Immature natural killer cell (primary cell): ENCODE data around the gene TMEM14A. TPM values are rescaled to one million over a fixed set of nuclear protein-coding genes. Genes with fewer than 3 reads are reported as not detected.

Experiments
- DNase-seq, 3 donors: peaks; one replicate each; pipeline ENCODE4 v3.0.0; 2022; ENCODE audit warnings: mixed read lengths in 1 of 3
- H3K27ac Mint-ChIP-seq, 6 donors: one replicate each; pipeline ENCODE4 v1.8.0; 2020; ENCODE audit warnings: mixed read lengths in 6 of 6, mild to moderate bottlenecking in 5 of 6, inconsistent platforms in 4 of 6, moderate library complexity in 3 of 6
- H3K27me3 Mint-ChIP-seq, 3 donors: one replicate each; pipeline ENCODE4 v1.8.0; 2020 to 2021; ENCODE audit warnings: low read depth in 3 of 3, mild to moderate bottlenecking in 3 of 3, mixed read lengths in 3 of 3, moderate library complexity in 3 of 3, inconsistent platforms in 1 of 3
- H3K36me3 Mint-ChIP-seq, 3 donors: one replicate each; pipeline ENCODE4 v1.8.0; 2020; ENCODE audit warnings: mixed read lengths in 3 of 3, inconsistent platforms in 2 of 3, mild to moderate bottlenecking in 2 of 3
- H3K4me1 Mint-ChIP-seq, 2 donors: one replicate each; pipeline ENCODE4 v1.8.0; 2020; ENCODE audit warnings: inconsistent platforms in 2 of 2, mild to moderate bottlenecking in 2 of 2, mixed read lengths in 2 of 2, moderate library complexity in 1 of 2
- H3K4me3 Mint-ChIP-seq, 5 donors: one replicate each; pipeline ENCODE4 v1.8.0; 2020; ENCODE audit warnings: mild to moderate bottlenecking in 5 of 5, mixed read lengths in 5 of 5, inconsistent platforms in 3 of 5, moderate library complexity in 3 of 5
- H3K9me3 Mint-ChIP-seq, 6 donors: one replicate each; pipeline ENCODE4 v1.8.0; 2020; ENCODE audit warnings: mild to moderate bottlenecking in 6 of 6, mixed read lengths in 6 of 6, inconsistent platforms in 4 of 6, moderate library complexity in 3 of 6
- polyA plus RNA-seq, 3 donors: library from polyadenylated mRNA; unstranded; fragments of 300-500 nt; fragmentation: Illumina TruSeq; gene quantifications; one replicate each; pipeline ENCODE4 v1.2.3, GENCODE V29; 2021

The TMEM14A gene
- polyA plus RNA-seq, 3 donors from 2014 or later, result 15.7 to 23.5 (median 15.9) TPM

DNA sequence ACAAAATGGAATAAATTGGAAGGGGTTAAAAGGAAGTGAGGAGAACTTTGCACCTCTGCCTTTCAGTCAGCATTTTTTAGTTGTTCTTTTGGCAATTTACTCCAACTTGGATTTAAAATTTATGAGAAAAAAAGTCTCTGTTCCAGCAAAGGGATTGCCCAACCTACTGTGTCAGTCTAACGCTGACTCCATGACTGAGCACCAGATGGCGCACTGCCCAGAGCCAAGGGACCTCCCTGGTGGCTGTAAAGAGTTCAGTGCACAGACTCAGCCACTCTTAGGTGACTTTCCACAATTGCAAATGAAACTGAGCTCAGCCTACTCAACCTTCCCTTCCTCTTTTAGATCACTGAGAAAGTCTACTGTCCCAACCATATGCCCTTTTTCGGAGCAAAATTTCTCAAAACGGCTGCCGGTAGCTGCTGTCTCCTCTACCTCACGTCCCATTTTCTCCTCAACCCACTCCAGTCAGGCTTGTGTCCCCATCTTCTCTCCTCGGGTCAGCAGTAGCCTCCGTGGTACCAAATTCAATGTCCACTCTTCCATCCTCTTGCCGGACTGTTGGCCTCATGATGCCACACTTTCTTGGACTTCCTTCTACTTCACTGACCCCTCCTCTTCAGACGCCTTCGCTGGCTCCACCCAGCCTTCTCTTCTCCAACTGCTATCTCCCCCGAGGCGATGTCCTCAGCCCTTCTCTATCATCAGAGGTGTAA lies 53.7 kb downstream of the TMEM14A start:
- Mint-ChIP-seq H3K4me3 (no peak overlapping the region), H3K27ac (no peak overlapping the region), H3K4me1 (no peaks in the 10 kb centered on the region), H3K9me3 (no peaks in the 10 kb centered on the region), H3K27me3 (peaks cover 0 to 14% (median 4%) of the 10 kb centered on the region in 3 donors), H3K36me3 (no peaks in the 10 kb centered on the region)
- DNase-seq, result peak in 2 of 3 donors; percentile 7 to 27

DNA sequence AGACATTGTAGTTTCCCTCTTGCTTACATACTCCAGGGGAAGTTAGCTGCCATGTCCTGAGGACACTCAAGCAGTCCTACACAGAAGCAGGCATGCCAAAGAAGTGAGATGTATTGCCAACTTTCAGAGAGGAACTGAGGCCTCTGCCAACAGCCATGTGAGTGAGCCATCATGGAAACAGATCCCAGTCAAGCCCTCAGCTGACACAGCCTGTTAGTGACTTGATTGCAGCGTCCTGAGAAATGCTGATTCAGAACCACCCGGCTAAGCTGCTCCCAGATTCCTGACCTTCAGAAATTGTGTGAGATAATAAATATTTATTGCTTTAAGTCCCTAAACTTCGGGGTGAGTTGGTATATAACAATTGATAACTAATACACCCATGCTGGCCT lies 54.2 kb downstream of the TMEM14A start:
- Mint-ChIP-seq H3K27ac (no peak overlapping the region), H3K9me3 (no peaks in the 10 kb centered on the region), H3K4me3 (no peak overlapping the region), H3K27me3 (peaks cover 0 to 14% (median 4%) of the 10 kb centered on the region in 3 donors), H3K4me1 (no peaks in the 10 kb centered on the region), H3K36me3 (no peaks in the 10 kb centered on the region)
- no peak for DNase-seq

DNA sequence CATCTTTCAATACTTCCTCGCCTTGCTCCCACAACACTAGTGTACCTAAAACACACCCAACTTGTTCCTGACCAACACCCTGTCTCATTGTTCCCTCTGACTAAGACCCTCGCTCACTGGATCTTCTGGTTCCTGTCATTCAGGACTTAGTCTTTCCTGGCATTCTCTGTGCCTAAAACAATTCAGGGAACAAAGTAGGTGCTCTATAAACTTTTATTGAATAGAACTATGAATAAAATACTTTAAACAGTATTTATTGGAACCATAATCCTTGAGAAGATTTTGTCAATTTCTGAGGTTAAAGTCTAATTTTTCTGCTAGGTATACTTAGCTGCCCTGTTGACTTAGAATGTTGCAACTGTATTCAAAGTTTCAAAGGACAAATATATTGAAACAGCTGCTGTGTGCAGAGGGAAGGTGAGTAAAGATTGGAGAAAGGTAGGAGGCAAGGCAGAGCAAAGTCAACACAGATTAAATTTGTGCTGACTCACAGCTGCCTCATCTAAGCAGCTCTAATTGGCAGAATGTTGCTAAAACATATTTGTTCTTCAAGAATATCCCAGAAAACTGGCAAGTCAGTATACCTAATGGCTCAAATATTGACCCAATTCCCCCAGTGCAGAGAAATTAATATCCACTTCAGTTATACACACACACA lies 54.8 kb downstream of the TMEM14A start:
- H3K27me3 Mint-ChIP-seq, result peaks cover 0 to 14% (median 4%) of the 10 kb centered on the region in 3 donors
- H3K27ac Mint-ChIP-seq, result no peak overlapping the region
- H3K4me1 Mint-ChIP-seq, result no peaks in the 10 kb centered on the region
- DNase-seq, result no peak
- H3K4me3 Mint-ChIP-seq, result no peak overlapping the region
- H3K9me3 Mint-ChIP-seq, result no peaks in the 10 kb centered on the region
- no peaks in the 10 kb centered on the region for H3K36me3 Mint-ChIP-seq

DNA sequence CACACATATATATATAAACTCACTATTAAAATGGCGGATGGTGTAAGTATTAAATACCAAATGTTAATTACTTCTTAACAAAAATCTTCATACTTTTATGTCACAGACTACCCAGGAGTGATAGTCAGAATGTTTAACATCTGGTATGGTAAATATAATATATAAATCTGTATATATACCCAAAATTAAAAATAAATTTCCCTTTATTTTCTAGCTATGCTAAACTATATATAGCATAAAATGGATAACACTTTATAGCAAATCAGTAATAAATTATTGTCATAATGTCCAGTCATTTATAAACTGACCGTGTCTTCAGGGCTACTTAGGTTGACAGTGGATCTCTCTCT lies 55.3 kb downstream of the TMEM14A start:
- Mint-ChIP-seq H3K4me1 (no peaks in the 10 kb centered on the region), H3K27ac (no peak overlapping the region), H3K9me3 (no peaks in the 10 kb centered on the region), H3K36me3 (no peaks in the 10 kb centered on the region), H3K27me3 (peaks cover 0 to 13% (median 4%) of the 10 kb centered on the region in 3 donors), H3K4me3 (no peak overlapping the region)
- DNase-seq, result no peak

DNA sequence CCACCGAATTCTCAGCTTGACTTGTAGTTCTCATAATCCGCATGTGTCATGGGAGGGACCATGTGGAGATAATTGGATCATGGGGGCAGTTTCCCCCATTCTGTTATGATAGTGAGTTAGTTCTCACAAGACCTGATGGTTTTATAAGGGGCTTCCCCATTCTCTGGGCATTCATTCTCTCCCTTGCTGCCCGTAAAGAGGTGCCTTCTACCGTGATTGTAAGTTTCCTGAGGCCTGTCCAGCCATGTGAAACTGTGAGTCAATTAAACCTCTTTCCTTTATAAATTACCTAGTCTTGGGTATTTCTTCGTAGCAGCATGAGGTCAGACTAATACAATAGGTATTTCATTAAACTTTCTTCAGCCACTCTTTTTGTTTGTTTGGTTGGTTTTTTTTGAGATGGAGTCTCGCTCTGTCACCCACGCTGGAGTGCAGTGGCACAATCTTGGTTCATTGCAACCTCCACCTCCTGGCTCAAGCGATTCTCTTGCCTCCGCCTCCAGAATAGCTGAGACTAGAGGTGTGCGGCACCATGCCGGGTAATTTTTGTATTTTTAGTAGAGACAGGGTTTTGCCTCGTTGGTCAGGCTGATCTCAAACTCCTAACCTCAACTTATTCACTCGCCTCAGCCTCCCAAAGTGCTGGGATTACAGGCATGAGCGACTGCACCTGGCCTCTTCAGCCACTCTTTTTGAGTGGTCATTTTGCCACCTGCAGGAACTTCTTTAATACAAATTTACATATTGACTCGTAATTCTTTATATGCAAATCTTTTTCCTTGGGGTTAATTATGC lies 56.0 kb downstream of the TMEM14A start:
- Mint-ChIP-seq H3K4me1 (no peaks in the 10 kb centered on the region), H3K27ac (no peak overlapping the region), H3K4me3 (no peak overlapping the region), H3K27me3 (peaks cover 0 to 13% (median 4%) of the 10 kb centered on the region in 3 donors), H3K36me3 (no peaks in the 10 kb centered on the region), H3K9me3 (no peaks in the 10 kb centered on the region)
- DNase-seq, result no peak

DNA sequence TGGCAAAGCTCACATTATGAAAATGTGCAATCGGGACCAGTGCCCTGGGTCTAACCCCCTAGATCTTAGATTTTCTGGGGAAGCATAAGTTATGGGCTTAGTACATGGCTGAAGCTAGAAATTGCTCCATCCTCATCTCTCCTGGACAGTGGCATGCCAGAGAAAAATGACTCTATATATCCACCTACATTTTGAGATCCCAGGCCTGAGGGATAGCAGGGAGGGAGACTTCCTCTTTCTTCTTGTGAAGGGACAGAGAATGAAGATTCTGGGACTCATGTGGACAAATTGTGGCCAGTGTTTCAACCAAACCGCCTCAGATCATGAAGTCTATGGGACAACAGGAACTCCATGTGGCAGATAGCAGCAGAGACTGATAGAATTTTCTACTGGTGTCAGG lies 57.0 kb downstream of the TMEM14A start:
- Mint-ChIP-seq H3K36me3 (no peaks in the 10 kb centered on the region), H3K4me3 (no peak overlapping the region), H3K4me1 (no peaks in the 10 kb centered on the region), H3K27me3 (peaks cover 0 to 8% (median 4%) of the 10 kb centered on the region in 3 donors), H3K9me3 (no peaks in the 10 kb centered on the region), H3K27ac (no peak overlapping the region)
- DNase-seq, result no peak

DNA sequence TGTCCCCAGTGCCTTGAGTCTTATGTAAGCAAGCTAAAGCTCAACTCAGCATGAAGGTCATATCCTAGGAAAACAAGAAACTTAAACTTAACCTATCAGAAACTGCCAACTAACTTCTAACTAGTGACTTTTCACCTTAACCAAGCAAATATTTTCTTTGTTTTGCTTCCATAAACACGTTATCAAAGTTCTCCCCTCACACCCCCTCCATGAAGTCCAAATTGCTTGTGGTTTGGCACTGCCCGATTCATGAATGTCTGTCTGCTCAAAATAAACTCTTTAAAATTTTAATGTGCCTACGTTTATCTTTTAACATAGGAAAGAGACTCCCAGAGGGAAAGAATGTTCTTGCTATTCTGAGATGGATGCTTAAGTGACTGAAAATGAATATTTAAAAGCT lies 57.5 kb downstream of the TMEM14A start:
- Mint-ChIP-seq H3K27me3 (peaks cover 0 to 7% (median 4%) of the 10 kb centered on the region in 3 donors), H3K9me3 (no peaks in the 10 kb centered on the region), H3K4me1 (no peaks in the 10 kb centered on the region), H3K27ac (no peak overlapping the region), H3K36me3 (no peaks in the 10 kb centered on the region), H3K4me3 (no peak overlapping the region)
- DNase-seq, result no peak

DNA sequence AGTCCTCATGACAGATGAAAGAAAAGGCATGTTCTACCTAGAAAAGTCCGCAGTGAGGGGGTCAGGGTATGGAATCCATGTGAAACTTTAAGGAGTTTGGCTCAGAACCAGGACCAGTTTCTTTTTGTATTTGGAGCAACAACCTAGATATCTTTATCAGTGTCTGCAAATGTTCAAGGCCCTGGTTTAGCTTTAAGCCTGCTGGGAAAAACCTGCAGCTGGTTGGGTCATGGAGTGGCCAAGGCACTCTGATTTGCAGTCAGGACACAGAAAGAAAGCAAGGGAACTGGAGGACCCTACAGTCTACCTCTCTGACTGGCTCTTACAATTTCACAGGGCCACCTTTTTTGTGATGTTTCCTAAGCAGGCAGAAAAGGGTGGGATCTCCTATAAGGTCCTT lies 58.7 kb downstream of the TMEM14A start:
- H3K27me3 Mint-ChIP-seq, result peaks cover 0 to 5% (median 1%) of the 10 kb centered on the region in 3 donors
- no peak overlapping the region for H3K27ac Mint-ChIP-seq
- H3K4me1 Mint-ChIP-seq, result no peaks in the 10 kb centered on the region

DNA sequence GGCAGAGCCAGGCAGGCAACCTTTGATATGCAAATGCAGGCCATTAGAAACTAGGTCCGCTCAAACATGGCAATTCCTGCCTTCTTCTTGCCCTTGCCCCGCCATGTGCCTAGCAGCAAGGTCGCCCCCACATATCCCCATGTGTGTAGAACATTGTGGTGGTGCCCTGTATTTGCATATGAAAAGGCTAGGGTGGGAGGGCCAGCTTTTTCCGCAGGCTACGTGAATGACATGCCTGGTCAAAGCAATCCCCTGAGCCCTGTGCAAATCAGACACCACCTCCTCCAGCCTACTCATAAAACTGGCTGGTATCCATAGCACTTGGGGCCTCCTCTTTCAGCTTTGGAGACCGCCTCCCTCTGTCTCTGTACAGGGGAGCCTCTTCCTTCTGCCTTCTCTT lies 60.8 kb downstream of the TMEM14A start:
- Mint-ChIP-seq H3K4me3 (no peak overlapping the region), H3K4me1 (no peaks in the 10 kb centered on the region), H3K27me3 (peaks cover 0 to 1% (median 0%) of the 10 kb centered on the region in 3 donors), H3K36me3 (no peaks in the 10 kb centered on the region), H3K9me3 (no peaks in the 10 kb centered on the region), H3K27ac (no peak overlapping the region)
- no peak for DNase-seq

More for the DNA sequence above, 58.7 kb downstream of the TMEM14A start:
- H3K4me3 Mint-ChIP-seq, result no peak overlapping the region
- H3K36me3 Mint-ChIP-seq, result no peaks in the 10 kb centered on the region
- DNase-seq, result no peak
- H3K9me3 Mint-ChIP-seq, result no peaks in the 10 kb centered on the region

DNA sequence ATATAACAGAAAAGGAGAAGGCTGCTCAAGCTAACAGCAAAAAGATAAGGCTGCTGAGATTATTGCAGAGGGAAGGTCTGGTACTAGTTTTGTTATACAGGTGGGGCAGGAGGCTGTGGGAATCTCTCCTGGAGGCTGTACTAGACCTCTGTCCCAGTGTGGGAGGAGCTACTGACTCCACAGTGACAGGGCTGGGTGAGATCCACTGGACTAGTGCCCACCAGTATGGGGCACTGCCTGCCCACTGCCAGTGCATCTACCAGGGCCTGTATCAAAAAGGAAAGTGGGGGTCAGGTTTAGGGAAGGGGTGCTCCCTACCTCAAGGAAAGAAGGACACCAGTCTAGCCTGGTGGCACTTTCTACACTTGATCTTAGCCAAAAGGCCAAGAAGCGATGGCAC lies 62.3 kb downstream of the TMEM14A start:
- DNase-seq, result no peak
- H3K4me1 Mint-ChIP-seq, result no peaks in the 10 kb centered on the region
- no peaks in the 10 kb centered on the region for H3K36me3 Mint-ChIP-seq
- no peaks in the 10 kb centered on the region for H3K9me3 Mint-ChIP-seq
- H3K27ac Mint-ChIP-seq, result no peak overlapping the region
- H3K27me3 Mint-ChIP-seq, result peaks cover 0 to 7% (median 0%) of the 10 kb centered on the region in 3 donors
- H3K4me3 Mint-ChIP-seq, result no peak overlapping the region

DNA sequence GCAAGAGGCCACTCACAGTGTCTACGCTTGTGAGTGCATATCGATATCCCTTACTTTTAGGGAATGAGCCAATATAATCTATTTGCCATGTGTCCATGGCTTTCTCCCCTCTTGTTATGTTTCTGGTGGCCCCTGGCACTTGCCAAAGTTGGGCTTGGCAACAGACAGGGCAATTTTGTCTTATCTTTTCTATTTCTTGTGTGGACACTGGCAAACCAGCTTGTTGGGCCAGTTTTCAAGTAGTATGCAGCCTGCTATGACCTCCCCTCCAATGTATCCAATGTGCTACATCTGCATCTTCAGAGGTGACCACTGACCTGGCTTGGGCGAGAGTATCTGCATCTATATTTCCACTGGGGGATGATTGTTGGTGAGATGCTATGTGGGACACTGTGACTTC lies 63.2 kb downstream of the TMEM14A start:
- Mint-ChIP-seq H3K27me3 (peaks cover 0 to 7% (median 0%) of the 10 kb centered on the region in 3 donors), H3K27ac (no peak overlapping the region), H3K4me1 (no peaks in the 10 kb centered on the region), H3K9me3 (no peaks in the 10 kb centered on the region), H3K4me3 (no peak overlapping the region), H3K36me3 (no peaks in the 10 kb centered on the region)
- DNase-seq, result no peak

DNA sequence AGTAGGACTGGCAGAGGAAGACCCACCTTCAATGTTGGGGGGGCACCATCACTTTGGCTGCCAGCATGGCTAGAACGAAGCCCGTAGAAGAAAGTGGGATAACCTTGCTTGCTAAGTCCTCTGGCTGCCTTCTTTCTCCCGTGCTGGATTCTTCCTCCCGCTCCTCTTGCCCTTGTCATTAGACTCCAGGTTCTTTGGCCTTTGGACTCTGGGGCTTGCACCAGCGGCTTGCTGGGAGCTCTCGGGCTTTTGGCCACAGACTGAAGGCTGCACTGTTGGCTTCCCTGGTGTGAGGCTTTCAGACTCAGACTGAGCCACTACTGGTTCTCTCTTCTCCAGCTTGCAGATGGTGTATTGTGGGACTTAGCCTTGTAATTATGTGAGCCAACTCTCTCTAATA lies 64.2 kb downstream of the TMEM14A start:
- H3K27ac Mint-ChIP-seq, result no peak overlapping the region
- H3K36me3 Mint-ChIP-seq, result no peaks in the 10 kb centered on the region
- DNase-seq, result no peak
- H3K4me3 Mint-ChIP-seq, result no peak overlapping the region
- H3K4me1 Mint-ChIP-seq, result no peaks in the 10 kb centered on the region
- peaks cover 0 to 7% (median 3%) of the 10 kb centered on the region in 3 donors for H3K27me3 Mint-ChIP-seq
- H3K9me3 Mint-ChIP-seq, result no peaks in the 10 kb centered on the region

DNA sequence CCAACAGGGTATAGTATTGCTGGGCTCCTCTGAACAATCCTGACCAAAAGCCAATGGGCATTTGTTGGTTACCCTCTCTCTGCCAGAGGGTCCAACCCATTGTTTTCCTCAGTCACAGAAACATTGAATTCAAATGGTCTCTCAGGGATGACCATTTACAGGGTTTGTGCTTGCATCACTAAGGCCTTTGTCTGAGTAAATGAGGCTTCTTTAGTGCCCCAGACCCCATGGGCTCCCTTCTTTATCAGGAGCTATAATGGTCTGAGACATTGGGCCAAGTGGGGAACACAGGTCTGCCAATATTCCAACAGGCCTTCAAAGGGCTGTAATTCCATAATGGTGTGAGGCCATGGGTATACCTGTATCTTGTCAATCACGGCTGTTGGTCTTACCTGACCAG lies 65.2 kb downstream of the TMEM14A start:
- Mint-ChIP-seq H3K9me3 (peaks cover 0 to 2% (median 0%) of the 10 kb centered on the region in 6 donors), H3K4me3 (no peak overlapping the region), H3K27ac (no peak overlapping the region), H3K4me1 (no peaks in the 10 kb centered on the region), H3K36me3 (no peaks in the 10 kb centered on the region), H3K27me3 (peaks cover 0 to 7% (median 3%) of the 10 kb centered on the region in 3 donors)
- DNase-seq, result no peak
